HG03558 (cell line): Measurements from ENCODE around the gene ZBTB6.
"Not testable (repeated sequence)": the region's sequence is repeated elsewhere in the genome, so short reads cannot be mapped to it uniquely, and the experiment has no call there.

Experiments
- ATAC-seq: cut with Tn5 transposase; IDR thresholded peaks from one replicate; pipeline ENCODE4 v1.9.1; 2021; ENCODE audit warnings: moderate number of reproducible peaks; ENCODE audit not compliant: unreplicated experiment; ENCODE audit errors: extremely low read depth

Gene ZBTB6

GRCh38 chr9:122929796-122930354, 16.8 kb upstream of the ZBTB6 start:
- no peak for ATAC-seq

- ATAC-seq: no peak
Observed at GRCh38 chr9:122923947-122924346, 10.8 kb upstream of the ZBTB6 start.

- ATAC-seq: no peak
Observed at GRCh38 chr9:122922713-122923112, 9.6 kb upstream of the ZBTB6 start.

- no peak for ATAC-seq
Observed at GRCh38 chr9:122918310-122918709, 5.2 kb upstream of the ZBTB6 start.

- ATAC-seq: no peak
Observed at GRCh38 chr9:122912671-122912963, 506 bp downstream of the ZBTB6 start.

- not testable (repeated sequence) for ATAC-seq
Observed at GRCh38 chr9:122906122-122906521, 7.0 kb downstream of the ZBTB6 start.

- ATAC-seq: peak; percentile 79
Observed at GRCh38 chr9:122904823-122905710, 8.1 kb downstream of the ZBTB6 start, which contains the start of gene RC3H2. Gene RC3H2, minus strand, starts transcription at chr9:122905359. Its CDS starts 7,850 bp downstream, at chr9:122897509.

- ATAC-seq: peak; percentile 5
Observed at GRCh38 chr9:122904466-122904822, 8.7 kb downstream of the ZBTB6 start.

- ATAC-seq: no peak
Observed at GRCh38 chr9:122900791-122901190, 12.3 kb downstream of the ZBTB6 start.

GRCh38 chr9:122897969-122898368, 15.2 kb downstream of the ZBTB6 start:
- ATAC-seq: no peak

- ATAC-seq: no peak
Observed at GRCh38 chr9:122888480-122888879, 24.6 kb downstream of the ZBTB6 start.

GRCh38 chr9:122883125-122883524, 30.0 kb downstream of the ZBTB6 start:
- no peak for ATAC-seq

- ATAC-seq: no peak
Observed at GRCh38 chr9:122879443-122879842, 33.7 kb downstream of the ZBTB6 start.

GRCh38 chr9:122875523-122875922, 37.6 kb downstream of the ZBTB6 start:
- ATAC-seq: no peak

- not testable (repeated sequence) for ATAC-seq
Observed at GRCh38 chr9:122867276-122867675, 45.8 kb downstream of the ZBTB6 start.

GRCh38 chr9:122866079-122866478, 47.0 kb downstream of the ZBTB6 start:
- no peak for ATAC-seq

GRCh38 chr9:122865300-122865699, 47.8 kb downstream of the ZBTB6 start:
- no peak for ATAC-seq

- ATAC-seq: no peak
Observed at GRCh38 chr9:122863407-122863806, 49.7 kb downstream of the ZBTB6 start.

- no peak for ATAC-seq
Observed at GRCh38 chr9:122860319-122861142, 52.6 kb downstream of the ZBTB6 start.
